Kidney glomerular epithelial cell (primary cell): Measurements from ENCODE around the gene DNAJB12.
"Not testable (repeated sequence)": the region's sequence is repeated elsewhere in the genome, so short reads cannot be mapped to it uniquely, and the experiment has no call there.

Experiments used
- DNase-seq: peaks from one replicate; lab custom pipeline; 2025; lab: John Stamatoyannopoulos, UW

Gene DNAJB12

DNA sequence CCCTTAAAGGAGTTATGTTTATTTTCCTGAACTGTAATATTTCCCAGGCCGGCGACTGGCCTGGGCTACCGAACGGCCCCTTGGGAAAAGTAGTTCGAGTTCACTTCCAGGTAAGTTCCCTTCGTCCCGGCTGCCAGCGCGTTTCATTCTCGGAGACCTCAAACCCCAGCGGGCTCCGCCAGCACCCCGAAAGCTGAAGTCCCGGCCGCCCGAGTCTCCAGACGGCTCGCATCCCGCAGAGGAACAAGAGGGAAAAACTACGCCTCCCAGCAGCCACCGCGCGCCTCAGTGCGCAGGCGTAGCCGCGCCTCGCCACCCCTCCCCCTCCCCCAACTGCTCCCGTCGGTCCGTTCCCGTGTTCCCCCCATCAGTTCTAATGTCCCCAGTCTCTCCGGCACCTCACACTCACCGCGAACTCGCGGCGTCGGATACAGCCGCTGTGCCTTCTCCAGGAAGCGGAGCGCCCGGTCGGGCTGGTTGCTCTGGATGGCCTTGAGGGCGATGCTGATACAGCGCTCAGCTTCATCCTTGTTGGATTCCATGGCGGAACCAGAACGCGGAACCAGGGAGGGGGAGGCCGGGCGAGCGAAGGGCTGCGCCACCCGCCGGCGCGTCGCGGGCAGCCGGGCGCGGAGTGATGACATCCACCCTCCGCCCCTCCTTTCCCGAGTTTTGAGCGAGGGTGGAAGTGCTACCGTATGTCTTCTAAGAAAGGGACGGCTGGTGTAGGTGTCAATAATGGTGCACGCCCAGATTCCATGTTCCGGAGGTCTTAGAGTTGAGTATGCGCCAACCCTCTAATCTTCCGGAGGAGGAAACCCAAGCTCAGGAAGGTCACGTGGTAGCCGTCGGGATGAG is at the start of gene DNAJB12:
DNAJB12 (minus strand) TSS at position 564 of the 858 bp plus-strand sequence; CDS start at position 542, 22 bp downstream.
- DNase-seq, result peak; percentile 96

GRCh38 chr10:72395581-72395980 is 40.9 kb upstream of the DNAJB12 start:
- DNase-seq, result not testable (repeated sequence)

DNA sequence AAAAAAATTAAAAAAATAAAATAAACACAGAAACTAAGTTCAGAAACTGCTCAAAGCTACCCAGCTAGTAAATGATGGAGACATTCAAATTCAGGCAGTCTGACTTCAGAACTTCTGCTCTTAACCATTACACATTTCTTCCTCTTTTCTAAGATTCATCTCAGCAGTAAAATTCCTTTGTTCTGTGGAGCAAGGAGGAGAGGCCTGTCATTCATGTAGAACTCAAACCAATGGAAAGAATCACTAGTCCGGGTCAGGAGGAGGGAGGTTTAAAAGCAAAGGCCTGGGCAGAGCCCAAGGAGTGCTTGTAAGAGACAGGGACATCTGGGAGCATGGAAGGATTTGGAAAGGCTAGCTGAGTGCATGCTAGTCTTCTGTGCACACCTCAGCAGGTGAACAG is 37.9 kb upstream of the DNAJB12 start:
- peak; percentile 46 for DNase-seq

DNA sequence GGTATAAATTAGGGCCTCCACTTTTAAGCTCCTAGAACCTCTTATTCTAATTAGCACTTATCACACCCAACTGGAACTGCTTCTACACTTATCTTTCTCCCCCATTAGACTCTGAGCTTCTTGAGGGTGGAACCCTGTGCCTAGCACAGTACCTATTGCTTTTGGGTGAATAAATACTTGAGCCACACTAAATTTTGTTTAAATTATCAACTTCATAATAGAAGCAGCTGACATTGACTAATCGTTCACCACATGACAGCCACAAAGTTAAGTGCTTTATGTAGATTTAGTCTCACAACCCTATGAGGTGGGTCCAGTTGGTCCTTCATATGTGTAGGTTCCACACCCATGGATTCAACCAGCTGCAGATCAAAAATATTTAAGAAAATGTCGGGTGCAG is 36.0 kb upstream of the DNAJB12 start:
- no peak for DNase-seq

DNA sequence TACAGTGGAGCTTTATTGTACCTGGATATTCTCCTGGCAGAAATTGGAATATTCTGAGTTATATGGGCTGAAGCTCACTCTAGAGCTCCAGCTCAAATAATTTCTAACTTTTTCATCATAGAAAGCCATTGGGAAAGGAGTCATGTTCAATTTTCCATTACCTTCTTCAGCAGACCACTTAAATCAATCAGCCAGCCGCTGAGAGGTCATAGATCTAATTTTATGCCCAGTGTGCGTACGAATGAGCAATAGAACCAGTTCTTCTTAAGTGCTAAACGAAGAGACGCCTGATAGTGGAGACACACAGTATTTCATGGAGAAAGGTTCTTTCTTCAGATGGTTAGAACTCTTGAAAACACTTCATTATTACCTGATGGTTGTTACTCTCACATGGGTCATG is 35.0 kb upstream of the DNAJB12 start:
- DNase-seq, result no peak

DNA sequence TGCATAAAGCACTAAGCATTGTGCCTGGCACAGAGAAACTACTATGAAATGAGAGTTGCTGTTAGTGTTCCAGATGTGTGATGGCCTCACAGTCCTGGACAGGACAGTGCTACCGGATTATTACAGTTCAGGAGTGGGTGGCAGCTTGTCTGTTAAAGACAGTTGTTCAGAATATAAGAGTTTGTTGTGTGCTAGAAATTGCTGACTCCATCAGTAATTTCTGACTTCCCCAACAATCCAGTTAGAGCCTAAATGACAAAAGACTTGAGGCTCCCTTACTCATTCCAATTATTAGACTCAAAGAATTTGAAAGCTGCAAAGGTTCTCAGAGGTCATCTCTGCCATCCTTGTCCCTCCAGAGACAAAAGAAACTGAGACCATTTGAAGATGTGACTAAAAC is 34.3 kb upstream of the DNAJB12 start:
- DNase-seq, result no peak

GRCh38 chr10:72388062-72388461 is 33.3 kb upstream of the DNAJB12 start:
- no peak for DNase-seq

GRCh38 chr10:72386916-72387586 is 32.3 kb upstream of the DNAJB12 start:
- DNase-seq, result no peak

DNA sequence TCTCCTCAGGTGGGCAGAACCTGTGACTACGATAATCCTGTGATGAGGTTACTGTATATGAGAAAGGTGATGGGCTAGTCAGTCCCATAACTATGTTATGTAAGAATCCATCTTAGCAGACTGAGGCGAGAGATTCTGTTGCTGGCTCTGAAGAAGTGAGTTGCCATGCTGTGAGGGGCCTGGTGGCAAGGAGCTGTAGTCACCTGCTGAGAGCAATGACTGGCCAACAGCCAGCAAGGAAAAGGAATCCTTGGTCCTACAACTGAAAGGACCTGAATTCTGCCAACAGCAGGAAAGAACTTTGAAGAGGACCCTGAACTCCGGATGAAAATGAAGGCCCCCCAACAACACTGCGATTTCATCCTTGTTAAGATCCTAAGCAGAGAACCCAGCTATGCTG is 31.0 kb upstream of the DNAJB12 start:
- DNase-seq, result no peak

- not testable (repeated sequence) for DNase-seq
Observed at GRCh38 chr10:72384982-72385381, 30.3 kb upstream of the DNAJB12 start.

DNA sequence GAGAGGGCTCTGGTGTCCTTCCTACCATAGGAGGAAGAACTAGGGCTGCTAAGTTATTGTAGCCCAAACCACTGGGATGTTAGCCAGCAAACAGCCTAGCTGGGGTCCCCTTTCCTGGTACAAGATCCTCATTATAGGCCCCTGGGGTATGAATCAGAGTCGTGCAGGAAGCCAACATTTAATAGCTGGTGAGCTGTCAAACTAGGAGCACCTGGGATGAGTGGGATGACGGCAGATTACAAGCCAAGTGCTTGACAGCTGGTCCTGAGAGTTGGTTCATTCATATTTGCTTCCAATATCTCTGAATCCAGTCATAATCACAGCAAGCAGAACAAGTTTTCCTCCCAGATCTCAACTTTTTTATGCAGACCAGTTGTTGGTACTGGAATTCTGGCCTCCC is 25.1 kb upstream of the DNAJB12 start:
- no peak for DNase-seq

- DNase-seq, result no peak
Observed at GRCh38 chr10:72379062-72379461, 24.3 kb upstream of the DNAJB12 start.

- no peak for DNase-seq
Observed at GRCh38 chr10:72375585-72375984, 20.9 kb upstream of the DNAJB12 start.

GRCh38 chr10:72375173-72375572 is 20.5 kb upstream of the DNAJB12 start:
- no peak for DNase-seq

DNA sequence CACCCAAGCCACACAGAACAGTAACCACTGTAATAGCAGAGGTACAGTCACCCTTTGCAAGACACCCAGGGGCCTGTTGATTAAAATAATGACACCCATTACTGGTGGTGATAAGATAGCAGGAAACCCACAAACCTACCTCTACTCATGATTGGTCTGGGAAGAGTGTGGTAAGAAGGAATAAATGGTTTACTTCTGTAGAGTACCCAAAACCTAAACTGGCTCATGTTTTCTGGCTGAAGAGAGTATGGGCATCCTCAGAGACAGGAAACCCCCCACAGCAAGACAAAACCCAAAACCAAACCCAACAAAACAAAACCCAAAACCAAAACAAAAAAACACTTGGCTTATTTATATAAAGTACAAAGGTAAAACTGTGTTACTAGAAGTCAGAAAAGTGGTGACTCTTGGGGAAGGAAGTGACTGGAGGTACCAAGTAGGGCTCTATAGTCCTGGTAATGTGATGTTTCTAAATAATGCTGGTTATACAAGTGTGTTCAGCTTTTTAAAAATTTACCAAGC is 15.5 kb upstream of the DNAJB12 start:
- DNase-seq, result no peak

DNA sequence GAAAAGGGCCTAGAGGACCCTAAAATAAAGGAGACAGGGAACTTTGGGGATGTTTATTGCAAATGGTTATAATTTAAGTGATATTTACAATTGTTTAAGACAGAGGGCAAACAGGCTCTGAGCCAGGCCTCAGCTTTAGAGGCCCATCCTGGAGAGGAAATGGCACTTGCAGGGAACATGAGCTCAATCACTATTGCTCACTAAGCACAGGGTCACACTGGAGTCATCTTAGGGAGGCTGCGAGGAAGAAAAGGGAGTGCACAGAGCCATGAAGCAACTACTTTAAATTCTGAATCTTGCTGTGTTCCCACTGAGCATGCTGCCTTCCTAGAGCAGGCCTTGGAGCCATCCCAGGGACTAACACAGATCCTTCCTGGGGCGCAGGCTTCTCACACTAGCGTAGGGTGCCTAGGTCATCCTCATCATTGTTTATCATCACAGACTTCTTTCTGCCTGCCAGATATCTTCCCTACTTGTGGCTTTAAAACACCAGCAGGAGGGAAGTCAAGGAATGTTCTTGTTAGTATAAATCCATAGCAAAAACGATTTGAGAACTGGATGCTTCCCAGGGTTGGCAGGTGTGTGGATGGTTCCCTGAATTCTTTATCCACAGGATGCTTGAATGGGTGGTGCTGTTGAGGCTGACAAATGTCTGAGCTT is 12.7 kb upstream of the DNAJB12 start:
- DNase-seq, result no peak

DNA sequence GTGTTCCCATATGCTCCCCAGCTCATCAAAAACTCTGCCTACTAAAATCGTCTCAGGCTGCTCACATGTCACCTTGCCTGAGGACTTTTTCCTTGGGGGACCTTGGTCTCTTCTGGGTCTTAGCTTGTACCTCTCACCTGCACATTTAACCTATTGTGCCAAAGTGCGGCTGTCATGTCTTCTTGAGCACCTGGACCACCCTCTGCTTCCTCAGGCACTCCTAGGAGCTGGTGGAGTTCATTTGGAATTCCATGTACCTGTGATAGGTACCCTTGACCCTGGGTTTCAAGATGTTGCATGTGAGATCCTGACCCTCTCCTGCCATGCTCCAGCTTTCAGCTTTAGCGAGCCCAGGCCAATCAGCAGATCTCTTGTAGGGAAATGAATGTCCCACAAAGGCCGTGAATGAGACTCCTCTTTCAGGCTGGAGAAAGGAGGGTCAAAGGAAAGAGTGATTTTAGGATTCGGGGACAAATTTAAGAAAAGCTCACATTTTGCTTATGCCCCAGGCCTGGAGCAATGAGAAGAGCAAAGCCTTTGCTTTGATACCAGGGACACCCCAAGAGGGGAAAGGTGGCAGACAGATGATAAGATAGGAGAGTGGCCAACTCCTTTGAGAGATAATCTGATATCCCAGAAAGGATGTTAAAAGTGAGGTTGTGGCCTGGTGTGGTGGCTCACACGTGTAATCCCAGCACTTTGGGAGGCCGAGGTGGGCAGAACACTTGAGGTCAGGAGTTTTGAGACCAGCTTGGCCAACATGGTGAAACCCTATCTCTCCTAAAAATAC is 10.6 kb upstream of the DNAJB12 start:
- DNase-seq, result no peak

- peak; percentile 85 for DNase-seq
Observed at GRCh38 chr10:72364239-72364777, 9.6 kb upstream of the DNAJB12 start.

DNA sequence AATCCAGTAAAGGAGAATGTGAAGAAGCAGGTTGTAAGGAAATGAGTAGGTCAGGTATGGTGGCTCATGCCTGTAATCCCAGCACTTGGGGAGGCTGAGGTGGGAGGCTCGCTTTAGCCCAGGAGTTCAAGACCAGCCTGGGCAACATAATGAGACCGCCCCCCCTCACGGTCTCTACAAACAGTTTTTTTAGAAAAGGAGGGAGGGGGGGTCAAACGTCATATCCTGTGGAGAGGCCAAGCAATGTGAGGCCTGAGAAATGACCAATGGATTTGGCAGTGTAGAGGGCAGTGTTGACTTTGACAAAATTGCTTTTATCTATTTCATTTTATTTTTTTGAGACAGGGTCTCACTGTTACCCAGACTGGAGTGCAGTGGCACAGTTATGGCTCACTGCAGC is 2.3 kb upstream of the DNAJB12 start:
- DNase-seq, result no peak

DNA sequence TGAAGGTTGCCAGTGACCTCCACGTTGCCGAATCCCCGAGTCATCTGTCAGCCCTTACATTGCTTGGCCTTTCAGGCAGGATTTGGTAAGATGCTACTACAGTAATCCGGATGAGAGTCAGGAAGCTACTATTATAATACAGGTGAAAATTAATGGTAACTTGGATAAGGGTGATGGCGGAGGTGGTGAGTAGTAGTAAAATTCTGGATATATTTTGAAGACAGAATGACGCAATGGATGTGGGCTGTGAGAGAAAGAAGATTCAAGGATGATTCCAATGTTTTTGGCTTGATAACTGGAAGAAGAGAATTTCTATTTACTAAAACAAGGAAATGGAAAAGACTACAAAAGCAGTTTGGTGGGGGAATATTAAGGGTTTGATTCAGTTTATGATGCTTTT is 1.4 kb upstream of the DNAJB12 start:
- no peak for DNase-seq

DNA sequence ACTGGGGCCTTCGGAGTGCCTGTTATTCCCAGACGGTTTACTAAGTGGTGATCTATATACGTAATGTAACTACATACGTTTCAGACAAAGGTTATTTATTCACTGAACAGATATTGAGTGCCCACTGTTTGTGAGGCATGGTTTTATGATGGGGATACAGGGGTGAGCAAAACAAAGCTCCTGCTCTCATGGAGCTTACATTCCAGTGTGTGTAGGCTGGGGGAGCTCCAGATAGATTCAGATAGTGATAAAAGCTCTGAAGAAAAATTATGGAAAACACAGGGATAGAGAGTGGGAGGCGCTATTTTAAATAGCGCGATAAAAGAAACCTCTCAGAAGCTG is 466 bp upstream of the DNAJB12 start:
- DNase-seq, result no peak

DNA sequence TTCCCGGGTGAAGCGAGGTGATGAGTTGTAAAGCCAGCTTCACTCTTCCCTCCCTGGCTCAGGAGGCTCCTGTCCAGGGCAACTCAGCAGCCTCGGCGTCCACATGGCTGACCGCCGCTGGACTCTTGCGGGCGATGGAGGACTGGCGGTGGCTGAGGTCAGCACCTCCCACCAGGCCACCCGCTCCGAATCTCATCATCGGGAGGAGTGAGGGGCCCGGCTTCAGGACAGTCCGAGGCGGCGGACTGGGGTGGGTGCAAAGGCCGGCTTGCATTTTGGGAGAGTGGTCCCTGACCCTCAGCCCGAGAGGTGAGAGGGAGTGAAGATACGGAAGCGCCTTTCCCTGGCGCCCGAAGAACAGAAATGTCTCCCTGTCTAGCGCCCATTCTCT is 759 bp downstream of the DNAJB12 start:
- DNase-seq, result no peak
